GM10266 (cell line): ENCODE data around the gene LCLAT1.

Experiments used
- DNase-seq: peaks from one replicate; pipeline ENCODE4 v3.0.0; 2012; ENCODE audit errors: extremely low spot score
- CTCF ChIP-seq: IDR thresholded peaks from 2 replicates; pipeline ENCODE4 v1.5.1; 2012; ENCODE audit warnings: mild to moderate bottlenecking, low read depth; ENCODE audit not compliant: control insufficient read depth, insufficient read depth; ENCODE audit errors: missing control alignments

Gene LCLAT1

GRCh38 chr2:30475542-30475941 lies 28.5 kb downstream of the LCLAT1 start:
- TF ChIP-seq CTCF = peak; percentile 18
- DNase-seq = no peak

- no peak for TF ChIP-seq CTCF
- DNase-seq = no peak
Measured at GRCh38 chr2:30476636-30477035, 29.6 kb downstream of the LCLAT1 start.

- no peak for DNase-seq
- no peak for TF ChIP-seq CTCF
Measured at GRCh38 chr2:30480703-30481322, 33.8 kb downstream of the LCLAT1 start.

- DNase-seq = no peak
- TF ChIP-seq CTCF = no peak
Measured at GRCh38 chr2:30481323-30481800, 34.3 kb downstream of the LCLAT1 start.

- TF ChIP-seq CTCF = no peak
- no peak for DNase-seq
Measured at GRCh38 chr2:30482011-30482410, 35.0 kb downstream of the LCLAT1 start.

GRCh38 chr2:30484145-30484544 lies 37.1 kb downstream of the LCLAT1 start:
- no peak for DNase-seq
- TF ChIP-seq CTCF = no peak

GRCh38 chr2:30484995-30485394 lies 37.9 kb downstream of the LCLAT1 start:
- no peak for DNase-seq
- TF ChIP-seq CTCF = no peak
